G401 (cell line): ENCODE data around the gene RHEX. TPM values are rescaled to one million over a fixed set of nuclear protein-coding genes. Genes with fewer than 3 reads are reported as not detected.
A peak's percentile ranks its signal among the peaks of the same experiment; 100 is the strongest.

Experiments used
- DNase-seq: peaks from one replicate; pipeline ENCODE4 v3.0.0-alpha.2; 2015; ENCODE audit warnings: low spot score
- in situ Hi-C: cut with HindIII; loops from 2 replicates; pipeline ENCODE4 v1.10.0; 2016; ENCODE audit warnings: low sequenced_read_pairs, mixed read lengths
- total RNA-seq: library from RNA; depleted of rRNA; stranded (reverse); fragments of >200 nt; shearing (Covaris generic); gene quantifications from 2 replicates; pipeline ENCODE4 v1.2.3, GENCODE V29; 2014

RHEX gene
- total RNA-seq, 1 experiment from 2014 or later: not detected

GRCh38 chr1:206109718-206110117, 56.7 kb downstream of the RHEX start:
- no peak for DNase-seq
- in situ Hi-C loops: no loop called here

- no peak for DNase-seq
- in situ Hi-C loops: no loop called here
Measured at GRCh38 chr1:206110161-206110560, 57.2 kb downstream of the RHEX start.

DNA sequence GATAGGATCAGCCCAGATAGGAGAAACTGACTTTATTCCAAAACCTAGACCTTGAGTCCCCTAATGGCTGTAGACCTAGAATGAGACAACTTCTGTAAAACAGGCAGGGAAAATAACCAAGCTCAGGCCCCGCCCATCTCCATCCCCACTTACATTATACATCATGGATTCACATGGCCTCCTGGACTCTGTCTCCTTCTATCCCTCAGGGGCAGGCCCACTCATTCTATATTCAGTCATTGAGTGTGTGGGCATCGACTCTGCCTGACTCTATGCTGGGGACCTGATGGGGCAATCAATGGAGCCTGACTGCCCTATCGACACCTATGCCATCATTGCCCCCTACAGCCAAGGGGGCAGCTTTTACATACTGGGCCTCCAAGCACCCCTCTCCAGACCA, 57.8 kb downstream of the RHEX start:
- in situ Hi-C loops: no loop called here
- DNase-seq: no peak

DNA sequence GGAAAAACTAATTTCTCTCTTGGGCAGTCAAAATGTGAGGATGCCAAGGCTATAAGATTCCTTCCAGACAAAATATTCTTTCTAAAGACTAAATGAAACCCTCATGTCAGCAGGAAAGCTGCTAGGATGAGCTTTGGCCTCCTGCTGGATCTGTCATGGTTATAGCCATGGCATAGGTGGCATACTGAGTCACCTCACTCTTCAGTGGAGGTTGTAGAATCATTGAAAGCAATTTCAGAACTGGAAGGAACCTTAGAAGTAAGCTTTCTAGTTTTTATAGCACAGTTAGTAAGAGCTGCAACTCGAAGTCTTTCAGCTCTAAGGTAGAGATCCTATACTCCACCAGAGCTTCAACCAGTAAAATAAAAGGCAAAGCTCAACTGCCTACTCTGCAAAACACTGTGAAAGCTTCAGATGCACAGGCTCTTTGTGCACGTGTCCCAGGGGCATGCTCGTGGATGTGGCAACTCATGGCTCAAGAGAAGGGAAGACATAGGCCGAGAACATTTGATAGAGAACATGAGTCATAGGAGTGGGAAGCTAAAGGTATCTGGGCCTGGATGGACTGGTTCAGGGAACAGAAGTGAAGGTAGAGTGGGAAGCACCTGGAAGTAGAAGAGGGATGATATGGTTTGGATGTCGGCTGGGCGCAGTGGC, 58.4 kb downstream of the RHEX start:
- in situ Hi-C loops: no loop called here
- no peak for DNase-seq

- no peak for DNase-seq
- in situ Hi-C loops: no loop called here
Measured at GRCh38 chr1:206112600-206113301, 59.8 kb downstream of the RHEX start.

DNA sequence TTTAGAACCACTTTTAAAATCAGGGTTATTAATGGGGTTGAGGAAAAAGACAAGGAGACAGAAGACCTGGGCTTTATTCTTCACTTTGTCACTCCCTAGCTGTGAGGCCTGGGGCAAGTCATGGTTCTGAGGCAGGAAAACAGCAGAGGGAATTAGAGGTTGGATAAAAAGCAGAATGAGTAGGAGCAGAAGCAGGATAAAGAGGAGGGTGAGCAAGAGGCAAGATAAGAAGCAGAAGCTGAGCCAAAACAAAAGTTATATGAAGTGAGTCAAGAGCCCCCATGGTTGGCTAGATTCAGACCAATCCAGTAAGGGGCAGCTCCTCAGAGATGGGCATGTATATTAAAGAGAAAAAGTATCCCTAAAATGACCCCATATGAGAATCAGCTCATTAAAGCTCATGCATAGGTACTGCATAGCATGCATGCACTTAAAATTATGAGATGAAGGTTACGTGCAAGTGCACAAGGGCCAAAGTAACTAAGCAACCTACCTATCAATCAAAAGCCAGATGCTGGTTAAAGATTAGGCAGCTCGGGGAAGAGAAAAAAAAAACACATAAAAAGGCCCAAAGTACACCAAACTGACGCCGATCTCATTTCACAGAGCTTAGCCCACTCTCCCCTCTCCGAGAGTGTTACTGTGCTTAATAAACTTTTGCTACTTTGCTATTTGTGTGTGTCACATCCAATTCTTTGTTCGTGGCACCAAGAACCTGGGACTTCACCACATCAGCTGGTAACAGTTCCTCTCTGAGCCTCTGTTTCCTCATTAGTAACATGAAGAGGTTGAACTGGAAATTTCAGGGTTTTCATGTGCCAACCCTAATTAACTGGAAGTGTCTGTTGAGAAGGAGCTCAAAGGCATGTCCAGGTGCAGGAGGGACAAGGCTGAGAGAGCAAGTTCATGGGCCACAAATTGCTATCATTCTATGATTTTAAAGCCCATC, 62.0 kb downstream of the RHEX start:
- in situ Hi-C loops: no loop called here
- DNase-seq: no peak

DNA sequence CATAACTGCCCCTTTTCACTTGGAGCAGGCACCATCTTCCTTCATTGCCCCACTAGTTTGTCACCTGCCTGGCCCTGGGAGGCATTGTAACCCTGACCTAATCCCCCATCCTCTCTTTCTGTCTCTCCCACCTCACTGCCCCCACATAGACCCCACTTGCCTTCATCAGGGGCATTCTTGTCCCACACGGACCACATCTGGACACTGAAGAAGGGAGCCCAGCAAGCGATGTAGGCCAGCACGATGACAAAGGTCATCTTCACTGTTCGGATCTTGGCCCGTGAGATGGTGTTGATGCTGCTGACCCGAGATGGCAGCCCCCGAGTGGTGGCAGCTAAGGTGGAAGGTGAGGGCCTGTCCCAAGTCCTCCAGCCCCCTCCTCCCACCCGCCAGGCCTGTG, 62.8 kb downstream of the RHEX start:
- no peak for DNase-seq
- in situ Hi-C loops: no loop called here

DNA sequence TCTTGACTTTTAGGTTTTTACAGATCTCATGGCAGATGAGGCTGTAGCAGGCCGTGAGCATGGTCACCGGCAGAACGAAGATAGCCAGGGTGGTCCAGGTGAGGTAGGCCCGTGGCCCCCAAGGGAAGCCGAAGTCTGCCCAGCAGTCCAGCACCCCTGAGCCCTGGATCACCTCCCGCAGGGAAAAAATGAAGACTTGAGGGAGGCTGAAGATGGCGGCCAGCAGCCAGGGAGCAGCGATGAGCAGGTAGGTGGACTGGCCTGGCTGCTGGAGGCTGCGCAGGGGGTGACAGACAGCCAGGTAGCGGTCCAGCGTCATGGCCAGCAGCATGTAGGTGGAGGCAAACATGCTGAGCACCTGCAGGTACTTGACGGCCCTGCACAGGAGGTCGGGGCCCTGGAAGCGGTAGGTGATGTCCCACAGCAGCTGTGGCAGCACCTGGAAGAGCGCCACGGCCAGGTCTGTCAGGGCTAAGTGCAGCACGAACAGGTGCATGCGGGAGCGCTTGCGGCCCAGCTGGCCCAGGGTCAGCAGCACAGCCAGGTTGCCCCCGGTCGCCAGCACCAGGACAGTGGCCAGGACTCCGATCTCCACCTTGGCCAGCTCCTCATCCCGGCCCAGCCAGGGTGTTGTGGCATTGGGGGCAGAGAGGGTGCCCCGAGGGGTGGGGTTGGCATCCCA, 63.4 kb downstream of the RHEX start:
- in situ Hi-C loops: no loop called here
- DNase-seq: no peak

DNA sequence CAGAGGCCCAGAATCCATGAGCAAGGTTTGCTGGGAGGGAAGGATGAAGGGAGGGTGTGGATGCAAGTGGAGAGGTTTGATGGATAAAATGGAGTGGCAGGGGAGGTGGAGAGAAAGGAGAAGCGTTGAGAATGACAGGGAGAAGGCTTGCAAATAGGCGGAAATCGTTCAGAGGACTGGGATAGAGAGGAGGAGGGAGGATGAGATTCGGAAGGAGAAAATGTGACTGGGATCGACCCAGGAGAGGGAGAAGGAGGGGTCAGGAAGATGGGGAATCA, 63.8 kb downstream of the RHEX start:
- in situ Hi-C loops: no loop called here
- peak; percentile 34 for DNase-seq

- in situ Hi-C loops: no loop called here
- peak; percentile 32 for DNase-seq
Measured at GRCh38 chr1:206117151-206117948, 64.4 kb downstream of the RHEX start, which contains the start of gene AVPR1B. Gene AVPR1B (minus strand): TSS chr1:206117388. CDS start chr1:206116890, 498 bp downstream.

GRCh38 chr1:206120406-206120805, 67.4 kb downstream of the RHEX start:
- no peak for DNase-seq
- in situ Hi-C loops: no loop called here

GRCh38 chr1:206121269-206121668, 68.3 kb downstream of the RHEX start:
- in situ Hi-C loops: no loop called here
- no peak for DNase-seq

- in situ Hi-C loops: no loop called here
- DNase-seq: no peak
Measured at GRCh38 chr1:206122686-206123085, 69.7 kb downstream of the RHEX start.

DNA sequence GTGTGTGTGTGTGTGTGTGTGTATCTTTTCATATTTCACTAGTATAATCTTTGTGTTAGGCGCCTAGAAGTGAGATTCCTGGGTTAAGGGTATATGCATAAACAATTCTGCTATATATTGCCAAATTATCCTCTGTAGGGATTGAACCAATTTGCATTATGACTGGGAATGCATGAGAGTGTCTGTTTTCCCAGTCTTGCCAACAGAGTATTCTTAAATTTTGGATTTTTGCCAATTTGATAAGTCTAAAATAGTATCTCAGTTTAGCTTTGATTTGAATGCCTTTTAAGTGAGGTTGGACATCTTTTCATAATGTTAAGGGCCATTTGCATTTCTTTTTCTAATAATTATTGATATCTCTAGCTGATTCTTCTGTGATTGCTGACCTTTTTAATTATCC, 72.4 kb downstream of the RHEX start:
- DNase-seq: no peak
- in situ Hi-C loops: no loop called here

DNA sequence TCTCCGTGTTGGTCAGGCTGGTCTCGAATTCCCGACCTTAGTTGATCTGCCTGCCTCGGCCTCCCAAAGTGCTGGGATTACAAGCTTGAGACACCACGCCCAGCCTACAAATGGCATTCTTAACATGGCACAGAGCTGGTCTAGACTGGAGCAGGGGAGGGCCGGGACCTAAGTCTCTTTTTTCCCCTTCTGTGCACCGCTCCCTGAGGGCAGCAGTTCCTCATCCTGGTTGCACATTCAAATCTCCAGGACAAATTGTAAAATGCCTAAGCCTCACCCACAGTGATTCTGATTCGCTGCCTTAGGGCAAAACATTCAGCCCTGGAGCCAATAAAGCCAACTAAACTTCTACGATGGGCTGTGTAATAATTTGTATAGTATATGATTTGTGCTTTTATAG, 74.4 kb downstream of the RHEX start:
- in situ Hi-C loops: no loop called here
- no peak for DNase-seq

- in situ Hi-C loops: no loop called here
- DNase-seq: no peak
Measured at GRCh38 chr1:206128196-206128595, 75.2 kb downstream of the RHEX start.

DNA sequence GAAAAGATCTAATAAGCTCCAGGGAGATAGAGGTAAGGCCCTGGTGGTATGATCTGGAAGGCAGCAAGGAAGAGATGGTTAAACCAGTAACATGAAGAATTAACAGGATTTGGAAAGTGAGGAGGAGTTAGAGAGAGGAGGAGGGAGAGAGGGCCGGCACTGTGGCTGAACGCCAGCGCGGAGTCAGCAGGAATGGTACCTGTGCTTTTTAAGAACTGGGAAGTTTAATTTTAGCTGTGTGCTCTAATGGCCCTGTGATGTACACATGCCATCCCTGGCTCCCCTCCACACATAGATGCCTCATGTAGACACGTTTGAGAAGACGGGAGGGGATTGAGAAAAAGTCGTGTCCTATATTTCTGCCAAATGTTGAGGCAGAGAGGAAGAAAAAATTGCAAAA, 78.1 kb downstream of the RHEX start:
- in situ Hi-C loops: no loop called here
- no peak for DNase-seq

GRCh38 chr1:206133751-206134415, 80.9 kb downstream of the RHEX start:
- DNase-seq: no peak
- in situ Hi-C loops: no loop called here
